Stimulated activated CD4-positive, alpha-beta T cell treated with anti-CD3 and anti-CD28 coated beads, Interleukin-1b, Interleukin-23, amount 100 ng/mL, for 24 hours (primary cell): ENCODE data around the gene ARPIN.

Source experiments
- DNase-seq, 4 experiments: peaks; one replicate each; pipeline ENCODE4 v3.0.0-alpha.2; 2020; ENCODE audit warnings: low read depth in 4 of 4, low spot score in 1 of 4

ARPIN gene

DNA sequence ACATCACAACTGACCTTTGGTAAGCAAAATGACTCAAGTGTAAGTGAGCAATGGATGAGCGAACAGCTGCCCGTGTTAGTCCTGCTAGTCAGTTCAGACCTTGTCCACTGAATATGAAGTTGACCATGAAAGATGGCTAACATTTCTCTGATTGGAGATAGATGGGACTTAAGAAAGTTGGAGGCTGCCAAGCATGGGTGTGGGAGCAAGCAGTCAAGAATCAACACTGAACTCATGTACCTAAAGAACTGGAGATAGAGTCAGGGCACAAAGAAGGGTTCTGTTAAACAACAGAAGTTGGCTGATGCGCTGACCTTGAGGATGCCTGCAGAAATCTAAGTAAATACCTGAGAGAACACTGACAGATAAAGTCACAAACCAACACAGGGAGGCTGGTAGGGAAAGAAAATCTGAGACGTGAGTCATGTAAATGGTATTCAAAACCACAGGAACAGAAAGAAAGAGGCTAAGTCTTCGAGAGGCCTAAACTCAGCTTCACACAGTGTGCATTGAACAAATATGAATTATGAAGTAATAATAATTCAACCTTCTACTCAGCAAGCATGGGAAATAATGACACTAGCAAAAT is 67.4 kb downstream of the ARPIN start:
- no peak for DNase-seq
